MM.1S (cell line): ENCODE measurements around the gene ALG9.

Source experiments
- DNase-seq: peaks from one replicate; pipeline ENCODE4 v3.0.0-alpha.2; 2015
- H2AFZ ChIP-seq: fragments of 300-600 bp; sonication (generic); 2 replicates; pipeline ENCODE4 v1.6.0; 2016; ENCODE audit warnings: antibody characterized with exemption, low read length
- H3F3A ChIP-seq: fragments of 300-600 bp; sonication (generic); 2 replicates; pipeline ENCODE4 v1.6.1; 2016; ENCODE audit warnings: mild to moderate bottlenecking, antibody characterized with exemption, low read length, moderate library complexity, mixed read lengths; ENCODE audit not compliant: insufficient read depth
- H3K27ac ChIP-seq: fragments of 300-600 bp; sonication (generic); 2 replicates; pipeline ENCODE4 v1.5.1; 2016; ENCODE audit warnings: mild to moderate bottlenecking, low read length
- H3K27me3 ChIP-seq: fragments of 300-600 bp; sonication (generic); replicated peaks from 2 replicates; pipeline ENCODE4 v1.6.0; 2016; ENCODE audit warnings: low read length; ENCODE audit not compliant: insufficient read depth
- H3K36me3 ChIP-seq: fragments of 300-600 bp; sonication (generic); replicated peaks from 2 replicates; pipeline ENCODE4 v1.6.1; 2016; ENCODE audit warnings: mild to moderate bottlenecking, low read length, mixed read lengths; ENCODE audit not compliant: insufficient read depth
- H3K4me1 ChIP-seq: fragments of 300-600 bp; sonication (generic); 2 replicates; pipeline ENCODE4 v1.6.1; 2016; ENCODE audit warnings: low read length, mixed read lengths
- H3K4me2 ChIP-seq: fragments of 300-600 bp; sonication (generic); 2 replicates; pipeline ENCODE4 v1.6.0; 2016; ENCODE audit warnings: low read depth, low read length
- H3K4me3 ChIP-seq: fragments of 300-600 bp; sonication (generic); 2 replicates; pipeline ENCODE4 v1.5.1; 2016; ENCODE audit warnings: low read length, mixed read lengths
- H3K79me2 ChIP-seq: fragments of 300-600 bp; sonication (generic); 2 replicates; pipeline ENCODE4 v1.6.1; 2016; ENCODE audit warnings: mixed run types, low read length, mixed read lengths
- H3K9ac ChIP-seq: fragments of 300-600 bp; sonication (generic); 2 replicates; pipeline ENCODE4 v1.6.1; 2016; ENCODE audit warnings: low read length, mixed read lengths
- H3K9me2 ChIP-seq: fragments of 300-600 bp; sonication (generic); replicated peaks from 2 replicates; pipeline ENCODE4 v1.6.1; 2016; ENCODE audit warnings: mild to moderate bottlenecking, low read length, mixed read lengths; ENCODE audit not compliant: insufficient read depth
- H3K9me3 ChIP-seq: fragments of 300-600 bp; sonication (generic); replicated peaks from 2 replicates; pipeline ENCODE4 v1.6.1; 2016; ENCODE audit warnings: mild to moderate bottlenecking, low read length, mixed read lengths; ENCODE audit not compliant: insufficient read depth
- H4K20me1 ChIP-seq: fragments of 300-600 bp; sonication (generic); 2 replicates; pipeline ENCODE4 v1.6.1; 2016; ENCODE audit warnings: mild to moderate bottlenecking, low read length, moderate library complexity, mixed read lengths; ENCODE audit not compliant: insufficient read depth
- CTCF ChIP-seq: fragments of 300-600 bp; sonication (generic); IDR thresholded peaks from 2 replicates; pipeline ENCODE4 v1.5.1; 2016; ENCODE audit warnings: antibody characterized with exemption, low read length, mixed read lengths
- EZH2 ChIP-seq: fragments of 300-600 bp; sonication (generic); optimal IDR thresholded peaks from 2 replicates; pipeline ENCODE3; 2017; ENCODE audit warnings: low read depth, mild to moderate bottlenecking, antibody characterized with exemption, low read length, mixed read lengths
- EZH2phosphoT487 ChIP-seq: fragments of 300-600 bp; sonication (generic); IDR thresholded peaks from 2 replicates; pipeline ENCODE4 v1.6.1; 2018; ENCODE audit warnings: antibody characterized with exemption, low read length

The ALG9 gene

GRCh38 chr11:111917788-111918187 is 46.4 kb upstream of the ALG9 start:
- Histone ChIP-seq H3K36me3 (no peaks in the 10 kb centered on the region), H3K9me3 (no peaks in the 10 kb centered on the region), H3K9ac (no peak overlapping the region), H4K20me1 (no peaks in the 10 kb centered on the region), H3K9me2 (no peaks in the 10 kb centered on the region), H3K4me2 (no peak overlapping the region), H3K4me1 (no peaks in the 10 kb centered on the region), H3F3A (no peaks in the 10 kb centered on the region; the same call in 1 of the 2 replicates), H3K27me3 (no peaks in the 10 kb centered on the region), H3K4me3 (no peak overlapping the region), H3K27ac (no peak overlapping the region), H3K79me2 (no peaks in the 10 kb centered on the region), H2AFZ (no peak overlapping the region)
- DNase-seq: no peak
- TF ChIP-seq EZH2phosphoT487: no peak

GRCh38 chr11:111917312-111917711 is 45.9 kb upstream of the ALG9 start:
- Histone ChIP-seq H3K79me2 (no peaks in the 10 kb centered on the region), H3K27me3 (no peaks in the 10 kb centered on the region), H4K20me1 (no peaks in the 10 kb centered on the region), H3K36me3 (no peaks in the 10 kb centered on the region), H3K9ac (no peak overlapping the region), H3K9me2 (no peaks in the 10 kb centered on the region), H3F3A (no peaks in the 10 kb centered on the region; the same call in 1 of the 2 replicates), H3K4me1 (no peaks in the 10 kb centered on the region), H2AFZ (no peak overlapping the region), H3K9me3 (no peaks in the 10 kb centered on the region), H3K4me2 (no peak overlapping the region), H3K4me3 (no peak overlapping the region), H3K27ac (no peak overlapping the region)
- no peak for DNase-seq
- no peak for TF ChIP-seq EZH2phosphoT487
- no peak for TF ChIP-seq CTCF
- no peak for TF ChIP-seq EZH2

- no peaks in the 10 kb centered on the region for H3K4me1 ChIP-seq
- no peaks in the 10 kb centered on the region for H4K20me1 ChIP-seq
- no peaks in the 10 kb centered on the region for H3K27me3 ChIP-seq
- no peak overlapping the region for H3K4me2 ChIP-seq
- TF ChIP-seq CTCF (no peak), EZH2 (no peak), EZH2phosphoT487 (no peak)
- H2AFZ ChIP-seq: no peak overlapping the region
- H3K27ac ChIP-seq: no peak overlapping the region
- no peak overlapping the region for H3K4me3 ChIP-seq
- H3K36me3 ChIP-seq: no peaks in the 10 kb centered on the region
- no peaks in the 10 kb centered on the region for H3K9me3 ChIP-seq
- no peaks in the 10 kb centered on the region; the same call in 1 of the 2 replicates for H3F3A ChIP-seq
- DNase-seq: no peak
- no peak overlapping the region for H3K9ac ChIP-seq
- H3K79me2 ChIP-seq: no peaks in the 10 kb centered on the region
- H3K9me2 ChIP-seq: no peaks in the 10 kb centered on the region
Measured at GRCh38 chr11:111916768-111917167, 45.4 kb upstream of the ALG9 start.

- no peaks in the 10 kb centered on the region for H3K4me1 ChIP-seq
- no peak overlapping the region for H3K4me3 ChIP-seq
- TF ChIP-seq CTCF: no peak
- TF ChIP-seq EZH2phosphoT487: no peak
- no peak for TF ChIP-seq EZH2
- no peaks in the 10 kb centered on the region for H3K9me2 ChIP-seq
- no peak overlapping the region for H3K27ac ChIP-seq
- H3K9me3 ChIP-seq: no peaks in the 10 kb centered on the region
- DNase-seq: no peak
- no peaks in the 10 kb centered on the region for H3K36me3 ChIP-seq
- H3F3A ChIP-seq: no peaks in the 10 kb centered on the region; the same call in 1 of the 2 replicates
- H2AFZ ChIP-seq: no peak overlapping the region
- H3K27me3 ChIP-seq: no peaks in the 10 kb centered on the region; the same call in 1 of the 2 replicates
- no peak overlapping the region for H3K4me2 ChIP-seq
- no peaks in the 10 kb centered on the region for H3K79me2 ChIP-seq
- H3K9ac ChIP-seq: no peak overlapping the region
- no peaks in the 10 kb centered on the region for H4K20me1 ChIP-seq
Measured at GRCh38 chr11:111913997-111914396, 42.6 kb upstream of the ALG9 start.
